A549 (cell line): ENCODE data around the gene SSBP3. TPM values are rescaled to one million over a fixed set of nuclear protein-coding genes. Genes with fewer than 3 reads are reported as not detected.

Experiments
- ATAC-seq, 2 experiments: fragments of 200-7000 bp in 1 of 2; fragments of >200 bp in 1 of 2; cut with Nextera tagmentation in 1 of 2; cut with Tn5 transposase in 1 of 2; 3 replicates each; pipeline versions ENCODE4 v1.8.0 to v1.9.1; 2018 to 2020; ENCODE audit warnings: mild to moderate bottlenecking in 1 of 2, moderate library complexity in 1 of 2
- CTCF ChIA-PET: fragments of 300-600 bp; sonication (Branson Sonifier 250); formaldehyde crosslinking; extraction: SDS; loops from one replicate; lab custom pipeline; 2021; ENCODE audit warnings: antibody characterized with exemption, inconsistent platforms; lab: Yijun Ruan, JAX
- POLR2A ChIA-PET: fragments of 350-600 bp; formaldehyde crosslinking; extraction: SDS; loops from one replicate; lab custom pipeline; 2021; ENCODE audit warnings: antibody characterized with exemption, inconsistent platforms; lab: Yijun Ruan, JAX
- DNase-seq, 2 experiments: peaks; one replicate each; pipeline versions ENCODE4 v3.0.0 to v3.0.0-alpha.2; 2011 to 2016; ENCODE audit warnings: low read depth in 1 of 2, low spot score in 1 of 2
- FAIRE-seq: peaks from 2 replicates; lab custom pipeline; 2011; peaks lifted over from hg19 to GRCh38; lab: Jason Lieb, UNC
- H3K27ac ChIP-seq, 2 experiments: fragments of >200 bp; sonication (Bioruptor Twin); formaldehyde crosslinking; 3 replicates each; pipeline ENCODE4 v1.5.1; 2016 to 2017
- H3K4me1 ChIP-seq: fragments of >200 bp; sonication (Bioruptor Twin); formaldehyde crosslinking; 3 replicates; pipeline ENCODE4 v1.6.1; 2016
- H3K4me2 ChIP-seq: fragments of >200 bp; sonication (Bioruptor Twin); formaldehyde crosslinking; 3 replicates; pipeline ENCODE4 v1.6.1; 2016
- H3K4me3 ChIP-seq: fragments of >200 bp; sonication (Bioruptor Twin); formaldehyde crosslinking; 3 replicates; pipeline ENCODE4 v1.5.1; 2016
- H3K9me3 ChIP-seq: fragments of >200 bp; sonication (Bioruptor Twin); formaldehyde crosslinking; 3 replicates; pipeline ENCODE4 v1.6.1; 2016
- BHLHE40 ChIP-seq: IDR thresholded peaks from 2 replicates; pipeline ENCODE4 v1.6.1; 2012; ENCODE audit warnings: low read depth, low read length, inconsistent platforms
- CBX8 ChIP-seq: fragments of 200-600 bp; sonication (generic); IDR thresholded peaks from 2 replicates; pipeline ENCODE4 v1.6.1; 2016
- CHD2 ChIP-seq: fragments of 150-350 bp; IDR thresholded peaks from 2 replicates; pipeline ENCODE4 v1.6.1; 2014; ENCODE audit warnings: low read length; ENCODE audit not compliant: partially characterized antibody
- E2F6 ChIP-seq: IDR thresholded peaks from 2 replicates; pipeline ENCODE4 v1.6.1; 2012; ENCODE audit warnings: low read depth, borderline replicate concordance
- ESRRA ChIP-seq: fragments of 150-350 bp; IDR thresholded peaks from 2 replicates; pipeline ENCODE4 v1.6.1; 2014; ENCODE audit warnings: mild to moderate bottlenecking, low read length, borderline replicate concordance
- HEYL ChIP-seq: fragments of 250-450 bp; sonication (Bioruptor Pico); IDR thresholded peaks from 2 replicates; pipeline ENCODE4 v1.8.0; 2021; ENCODE audit warnings: mild to moderate bottlenecking, moderate library complexity
- MAZ ChIP-seq: fragments of 150-350 bp; IDR thresholded peaks from 2 replicates; pipeline ENCODE4 v1.6.1; 2014; ENCODE audit warnings: antibody characterized with exemption, low read depth, low read length, borderline replicate concordance
- NPAS2 ChIP-seq: fragments of 250-450 bp; sonication (Bioruptor Pico); IDR thresholded peaks from 2 replicates; pipeline ENCODE4 v1.8.0; 2022; ENCODE audit warnings: mild to moderate bottlenecking, moderate library complexity, borderline replicate concordance
- POLR2A ChIP-seq: IDR thresholded peaks from 2 replicates; pipeline ENCODE4 v1.6.1; 2012; ENCODE audit warnings: mild to moderate bottlenecking, low read length
- POLR2AphosphoS2 ChIP-seq: conservative IDR thresholded peaks from 2 replicates; pipeline ENCODE4 v1.6.1; 2012; ENCODE audit warnings: low read length, improper control_type of control experiment, inconsistent platforms
- RCOR1 ChIP-seq: fragments of 150-350 bp; IDR thresholded peaks from 2 replicates; pipeline ENCODE4 v1.6.1; 2014; ENCODE audit warnings: antibody characterized with exemption, low read length, low read depth
- REST ChIP-seq: fragments of 200-600 bp; sonication (generic); IDR thresholded peaks from 2 replicates; pipeline ENCODE4 v1.6.1; 2016; ENCODE audit warnings: antibody characterized with exemption, mild to moderate bottlenecking, moderate library complexity
- RFX5 ChIP-seq: fragments of 450-650 bp; IDR thresholded peaks from 2 replicates; pipeline ENCODE4 v1.7.1; 2014; ENCODE audit warnings: antibody characterized with exemption, mild to moderate bottlenecking, moderate library complexity
- SREBF2 ChIP-seq: fragments of 450-650 bp; IDR thresholded peaks from 2 replicates; pipeline ENCODE4 v1.6.1; 2014; ENCODE audit warnings: mild to moderate bottlenecking, moderate library complexity
- TFCP2L1 ChIP-seq: fragments of 250-450 bp; sonication (Bioruptor Pico); IDR thresholded peaks from 2 replicates; pipeline ENCODE4 v1.5.0; 2021; ENCODE audit warnings: mild to moderate bottlenecking
- TP53 ChIP-seq: fragments of 250-450 bp; sonication (Bioruptor Pico); IDR thresholded peaks from 2 replicates; pipeline ENCODE4 v1.5.0; 2021; ENCODE audit warnings: mild to moderate bottlenecking, moderate library complexity
- ZSCAN20 ChIP-seq: fragments of 250-450 bp; sonication (Bioruptor Pico); IDR thresholded peaks from 2 replicates; pipeline ENCODE4 v1.8.0; 2022; ENCODE audit warnings: mild to moderate bottlenecking, moderate library complexity
- WGBS: methylation state at CpG from one replicate; pipeline ENCODE4 v1.1.6; 2017; ENCODE audit errors: missing lambda C conversion rate; 5-methylcytosine and 5-hydroxymethylcytosine counted together
- polyA plus RNA-seq, 4 experiments: library from polyadenylated mRNA; depleted of rRNA in 3 of 4; stranded (reverse); fragments of >200 nt; fragmentation: RNase III in 1 of 4; extraction: RNeasy Plus Mini Kit Qiagen cat#74134 plus additional on column Dnase treatment in 1 of 4; gene quantifications; 2 replicates in 3 of 4; 3 replicates in 1 of 4; pipeline ENCODE4 v1.2.3, GENCODE V29; 2011 to 2017

Gene SSBP3
- polyA plus RNA-seq, 2 of the 4 experiments (the other 2 are of a cell fraction): 7.2 to 9.1 TPM

GRCh38 chr1:54371942-54372275, 34.3 kb downstream of the SSBP3 start:
- no peaks in the 10 kb centered on the region for H3K9me3 ChIP-seq
- no peak for FAIRE-seq
- ChIA-PET CTCF (no interaction called here), POLR2A (no interaction called here)
- no peak overlapping the region for H3K27ac ChIP-seq
- no peak for DNase-seq
- H3K4me1 ChIP-seq: no peaks in the 10 kb centered on the region
- no peak overlapping the region for H3K4me2 ChIP-seq
- H3K4me3 ChIP-seq: no peak overlapping the region
- no peak for ATAC-seq
- 97% methylated on average over 4 of the region's 4 CpGs for WGBS
- TF ChIP-seq MAZ (no peak), TP53 (CRISPR knock-in tag) (no peak), POLR2A (no peak), RFX5 (no peak), RCOR1 (no peak)

- CTCF ChIA-PET: interaction anchor here (1.5 kb wide), 1 partner anchor 250 kb away, joined by 3 read pairs; no protein-coding TSS in a partner anchor
- POLR2A ChIA-PET: no interaction called here
- FAIRE-seq (no peak), DNase-seq (no peak)
- Histone ChIP-seq H3K4me3 (no peak overlapping the region), H3K27ac (no peak overlapping the region)
- TF ChIP-seq ZSCAN20 (CRISPR knock-in tag): no peak
- TF ChIP-seq, all 56 proteins: peak for 0
- no peak for ATAC-seq
- Histone ChIP-seq H3K4me2 (no peak overlapping the region), H3K9me3 (no peaks in the 10 kb centered on the region), H3K4me1 (no peaks in the 10 kb centered on the region)
- WGBS: 87% methylated on average over 15 of the region's 17 CpGs
Observed at GRCh38 chr1:54371038-54371941, 34.9 kb downstream of the SSBP3 start.

- POLR2A ChIA-PET: no interaction called here
- Histone ChIP-seq H3K4me3 (no peak overlapping the region), H3K4me2 (no peak overlapping the region), H3K9me3 (no peaks in the 10 kb centered on the region), H3K27ac (no peak overlapping the region), H3K4me1 (no peaks in the 10 kb centered on the region)
- 88% methylated on average over 10 of the region's 14 CpGs for WGBS
- ATAC-seq: no peak
- CTCF ChIA-PET: interaction anchor here (1.5 kb wide), 1 partner anchor 249 kb away, joined by 3 read pairs; no protein-coding TSS in a partner anchor
- no peak for FAIRE-seq
- DNase-seq: no peak
- TF ChIP-seq TP53 (CRISPR knock-in tag): no peak
- no peak for TF ChIP-seq NPAS2 (CRISPR knock-in tag)
- no peak for TF ChIP-seq BHLHE40
- no peak for TF ChIP-seq REST
- TF ChIP-seq CBX8: no peak
- TF ChIP-seq ESRRA: no peak
- TF ChIP-seq CHD2: no peak
- no peak for TF ChIP-seq SREBF2
- no peak for TF ChIP-seq TFCP2L1 (CRISPR knock-in tag)
Observed at GRCh38 chr1:54370287-54370989, 35.8 kb downstream of the SSBP3 start.

GRCh38 chr1:54367613-54368012, 38.6 kb downstream of the SSBP3 start:
- DNase-seq (no peak), ATAC-seq (no peak), FAIRE-seq (no peak)
- 80% methylated on average over 1 of the region's 2 CpGs for WGBS
- ChIA-PET CTCF (interaction anchor here (0.7 to 0.9 kb wide), 2 partner anchors 9 to 122 kb away, joined by 3 read pairs; no protein-coding TSS in a partner anchor), POLR2A (no interaction called here)
- Histone ChIP-seq H3K4me3 (no peak overlapping the region), H3K4me1 (peaks cover 6% of the 10 kb centered on the region; the same call in 1 of the 3 replicates), H3K27ac (no peak overlapping the region), H3K9me3 (no peaks in the 10 kb centered on the region), H3K4me2 (no peak overlapping the region)
- TF ChIP-seq CBX8: no peak
- TF ChIP-seq REST: no peak
- TF ChIP-seq POLR2AphosphoS2: no peak
- no peak for TF ChIP-seq HEYL (CRISPR knock-in tag)
- no peak for TF ChIP-seq E2F6
- TF ChIP-seq, all 56 proteins: peak for 0
